ENCODE data around the gene TFPI2. TPM values are rescaled to one million over a fixed set of nuclear protein-coding genes. Genes with fewer than 3 reads are reported as not detected.

Gene TFPI2
- total and polyA plus RNA-seq, 2 of the 4 experiments (the other 2 are of a cell fraction), result 48.9 to 99.0 TPM

DNA sequence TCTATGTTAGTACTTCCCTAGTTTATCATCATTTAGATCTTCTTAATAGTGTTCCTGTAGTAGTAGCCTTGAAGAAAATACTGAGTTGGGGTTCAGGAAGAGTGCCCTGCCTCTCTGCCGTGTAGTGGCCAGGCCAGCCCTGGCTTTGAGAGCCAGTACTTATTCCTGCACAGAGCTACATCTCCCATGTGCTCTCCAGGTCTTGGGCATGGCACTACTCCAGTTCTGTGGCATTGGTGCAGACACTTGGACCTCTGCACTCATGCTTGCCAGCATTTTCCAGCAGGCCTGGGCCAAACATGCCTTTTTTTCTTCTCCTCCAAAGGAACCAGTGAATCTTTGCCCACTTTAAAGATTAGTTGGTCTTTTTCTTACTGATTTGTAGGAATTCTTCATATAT is 36.2 kb upstream of the TFPI2 start:
- H3K9me1 ChIP-seq (ENCODE audit: insufficient read depth, low read length), result no peaks in the 10 kb centered on the region
- peaks cover 10 to 27% of the 10 kb centered on the region in 2 experiments; a peak in 2 of 4 replicates for H3K79me1 ChIP-seq (ENCODE audit: low read depth in 1 of 2, low read length in 2 of 2)
- H3K18ac ChIP-seq (ENCODE audit: low read depth, low read length), result no peak overlapping the region
- H4K5ac ChIP-seq (ENCODE audit: low read depth, low read length), result no peak overlapping the region
- H2AK5ac ChIP-seq (ENCODE audit: low read depth, low read length), result no peak overlapping the region
- no peak overlapping the region for H2AK9ac ChIP-seq (replicated peaks; ENCODE audit: low read depth, low read length, poor library complexity)
- peaks cover 4% of the 10 kb centered on the region for H3K4me1 ChIP-seq (ENCODE audit: control insufficient read depth, insufficient read depth, low read length)
- H4K91ac ChIP-seq (ENCODE audit: insufficient read depth, low read depth, low read length), result no peak overlapping the region
- DNase-seq, result no peak
- no peak overlapping the region for H3K23ac ChIP-seq (ENCODE audit: low read depth, low read length)
- H2BK20ac ChIP-seq (ENCODE audit: low read depth, low read length), result no peak overlapping the region
- H3K27ac ChIP-seq (ENCODE audit: insufficient read depth, low read length), result no peak overlapping the region
- 0 out of 4 replicates have a peak overlapping the region, but pooled peaks of 1 of the 2 experiments have one; percentile 22 for H4K8ac ChIP-seq (ENCODE audit: low read depth in 2 of 2, low read length in 2 of 2)
- no peak overlapping the region for H3K4ac ChIP-seq (ENCODE audit: low read depth, low read length)
- H2BK15ac ChIP-seq (ENCODE audit: low read depth, low read length), result 0 out of 3 replicates have a peak overlapping the region, but pooled peaks have one; percentile 10
- H3K27me3 ChIP-seq (ENCODE audit: control insufficient read depth, insufficient read depth, low read length), result no peaks in the 10 kb centered on the region
- H2BK5ac ChIP-seq (ENCODE audit: low read depth, low read length, poor library complexity, severe bottlenecking), result no peak overlapping the region
- intact Hi-C loops (cut with micrococcal nuclease), result no loop called here
- no peaks in the 10 kb centered on the region for H3K9me3 ChIP-seq (ENCODE audit: control insufficient read depth, insufficient read depth, low read length)
- no peak overlapping the region for H2BK120ac ChIP-seq (ENCODE audit: low read depth, low read length)
- no TSS peak for BruUV-seq (replicated peaks)
- ChIA-PET CTCF (no interaction called here), POLR2A (ENCODE audit: unreplicated experiment) (no interaction called here)
- no peak overlapping the region for H3K9ac ChIP-seq (ENCODE audit: low read depth, low read length)
- TF ChIP-seq BHLHE40 (IDR thresholded peaks at IDR 0.05; ENCODE audit: low read depth, low read length) (no peak), USF2 (IDR thresholded peaks at IDR 0.05; ENCODE audit: low read depth, low read length) (no peak), NFE2L2 (IDR thresholded peaks at IDR 0.05; ENCODE audit: low read depth, low read length) (no peak), ELK1 (IDR thresholded peaks at IDR 0.05; ENCODE audit: borderline replicate concordance, low read depth, low read length) (no peak), FOS (IDR thresholded peaks at IDR 0.05; ENCODE audit: low read depth, low read length) (no peak), CHD1 (IDR thresholded peaks at IDR 0.05; ENCODE audit: low read depth, low read length) (no peak), MAZ (IDR thresholded peaks at IDR 0.05; ENCODE audit: borderline replicate concordance, low read depth, low read length) (no peak), MAFK (IDR thresholded peaks at IDR 0.05; ENCODE audit: low read depth, low read length) (no peak), CEBPB (IDR thresholded peaks at IDR 0.05; ENCODE audit: low read depth, low read length) (no peak), RAD21 (IDR thresholded peaks at IDR 0.05; ENCODE audit: low read length) (no peak), MXI1 (IDR thresholded peaks at IDR 0.05; ENCODE audit: borderline replicate concordance, low read depth, low read length) (no peak), RFX5 (IDR thresholded peaks at IDR 0.05; ENCODE audit: low read depth, low read length) (no peak), RCOR1 (IDR thresholded peaks at IDR 0.05; ENCODE audit: insufficient replicate concordance, low read length) (no peak), POLR2A (IDR thresholded peaks at IDR 0.05; ENCODE audit: low read depth, low read length) (no peak), SMC3 (IDR thresholded peaks at IDR 0.05; ENCODE audit: low read depth, low read length) (no peak), CTCF (conservative IDR thresholded peaks at IDR 0.05; ENCODE audit: low read depth, low read length) (no peak)
- no peak overlapping the region for H3K4me3 ChIP-seq (ENCODE audit: insufficient read depth, low read depth, low read length)
- H3K36me3 ChIP-seq (ENCODE audit: control insufficient read depth, insufficient read depth, low read length), result peaks cover 12% of the 10 kb centered on the region
- dilution Hi-C loops (cut with HindIII; ENCODE audit: low sequenced_read_pairs, unreplicated experiment), result no loop called here
- H3K4me2 ChIP-seq (ENCODE audit: low read depth, low read length), result no peak overlapping the region
- no peak overlapping the region for H3K56ac ChIP-seq (ENCODE audit: extremely low read depth, insufficient read depth, low read length)
- 71% methylated on average over 1 of the region's 1 CpG; no CpG with 5 or more reads in 1 of the 2 experiments for WGBS, 2 experiments (ENCODE audit: extremely low coverage in 2 of 2, insufficient read length in 1 of 2)
- in situ Hi-C loops (cut with MboI; ENCODE audit: low sequenced_read_pairs), result no loop called here
- ATAC-seq (ENCODE audit: low read depth), result no peak
- H3K14ac ChIP-seq (replicated peaks; ENCODE audit: low read depth, low read length), result no peak overlapping the region
- no peaks in the 10 kb centered on the region for H4K20me1 ChIP-seq (ENCODE audit: insufficient read depth, low read length)
- H2AFZ ChIP-seq (replicated peaks; ENCODE audit: low read length, poor library complexity), result no peak overlapping the region
